ENCODE measurements around the gene FBXL19.
A peak's percentile ranks its signal among the peaks of the same experiment; 100 is the strongest.

Gene FBXL19

DNA sequence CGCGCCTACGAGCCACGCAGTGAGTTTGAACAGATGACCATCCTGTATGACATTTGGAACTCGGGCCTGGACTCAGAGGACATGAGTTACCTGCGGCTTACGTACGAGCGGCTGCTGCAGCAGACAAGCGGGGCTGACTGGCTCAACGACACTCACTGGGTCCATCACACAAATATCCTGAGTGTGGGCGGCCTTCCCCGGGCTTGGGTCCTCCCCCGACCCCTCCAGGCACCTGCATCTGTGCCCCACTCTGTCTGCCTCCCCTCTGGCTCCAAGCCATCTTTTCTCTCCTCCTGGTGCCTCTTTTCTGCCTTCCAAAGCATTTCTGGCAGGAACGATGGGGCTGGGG lies 56.6 kb downstream of the FBXL19 start (continued):
- TF ChIP-seq, protein P1, sequence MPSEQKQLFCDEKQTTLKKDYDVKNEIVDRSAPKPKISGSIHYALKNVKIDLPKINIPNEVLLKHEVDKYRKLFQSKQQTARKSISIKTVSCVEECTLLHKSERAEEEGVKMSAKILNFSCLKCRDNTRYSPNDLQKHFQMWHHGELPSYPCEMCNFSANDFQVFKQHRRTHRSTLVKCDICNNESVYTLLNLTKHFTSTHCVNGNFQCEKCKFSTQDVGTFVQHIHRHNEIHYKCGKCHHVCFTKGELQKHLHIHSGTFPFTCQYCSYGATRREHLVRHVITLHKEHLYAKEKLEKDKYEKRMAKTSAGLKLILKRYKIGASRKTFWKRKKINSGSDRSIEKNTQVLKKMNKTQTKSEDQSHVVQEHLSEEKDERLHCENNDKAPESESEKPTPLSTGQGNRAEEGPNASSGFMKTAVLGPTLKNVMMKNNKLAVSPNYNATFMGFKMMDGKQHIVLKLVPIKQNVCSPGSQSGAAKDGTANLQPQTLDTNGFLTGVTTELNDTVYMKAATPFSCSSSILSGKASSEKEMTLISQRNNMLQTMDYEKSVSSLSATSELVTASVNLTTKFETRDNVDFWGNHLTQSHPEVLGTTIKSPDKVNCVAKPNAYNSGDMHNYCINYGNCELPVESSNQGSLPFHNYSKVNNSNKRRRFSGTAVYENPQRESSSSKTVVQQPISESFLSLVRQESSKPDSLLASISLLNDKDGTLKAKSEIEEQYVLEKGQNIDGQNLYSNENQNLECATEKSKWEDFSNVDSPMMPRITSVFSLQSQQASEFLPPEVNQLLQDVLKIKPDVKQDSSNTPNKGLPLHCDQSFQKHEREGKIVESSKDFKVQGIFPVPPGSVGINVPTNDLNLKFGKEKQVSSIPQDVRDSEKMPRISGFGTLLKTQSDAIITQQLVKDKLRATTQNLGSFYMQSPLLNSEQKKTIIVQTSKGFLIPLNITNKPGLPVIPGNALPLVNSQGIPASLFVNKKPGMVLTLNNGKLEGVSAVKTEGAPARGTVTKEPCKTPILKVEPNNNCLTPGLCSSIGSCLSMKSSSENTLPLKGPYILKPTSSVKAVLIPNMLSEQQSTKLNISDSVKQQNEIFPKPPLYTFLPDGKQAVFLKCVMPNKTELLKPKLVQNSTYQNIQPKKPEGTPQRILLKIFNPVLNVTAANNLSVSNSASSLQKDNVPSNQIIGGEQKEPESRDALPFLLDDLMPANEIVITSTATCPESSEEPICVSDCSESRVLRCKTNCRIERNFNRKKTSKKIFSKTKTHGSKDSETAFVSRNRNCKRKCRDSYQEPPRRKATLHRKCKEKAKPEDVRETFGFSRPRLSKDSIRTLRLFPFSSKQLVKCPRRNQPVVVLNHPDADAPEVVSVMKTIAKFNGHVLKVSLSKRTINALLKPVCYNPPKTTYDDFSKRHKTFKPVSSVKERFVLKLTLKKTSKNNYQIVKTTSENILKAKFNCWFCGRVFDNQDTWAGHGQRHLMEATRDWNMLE (tag by site-specific recombination; conservative IDR thresholded peaks at IDR 0.05; ENCODE audit: low read depth): no peak
- TF ChIP-seq ZNF658 (tag by site-specific recombination; IDR thresholded peaks at IDR 0.05): no peak
- no peak for TF ChIP-seq ZNF426 (tag by site-specific recombination; IDR thresholded peaks at IDR 0.05)
- TF ChIP-seq KLF10 (tag by site-specific recombination; IDR thresholded peaks at IDR 0.05): no peak

DNA sequence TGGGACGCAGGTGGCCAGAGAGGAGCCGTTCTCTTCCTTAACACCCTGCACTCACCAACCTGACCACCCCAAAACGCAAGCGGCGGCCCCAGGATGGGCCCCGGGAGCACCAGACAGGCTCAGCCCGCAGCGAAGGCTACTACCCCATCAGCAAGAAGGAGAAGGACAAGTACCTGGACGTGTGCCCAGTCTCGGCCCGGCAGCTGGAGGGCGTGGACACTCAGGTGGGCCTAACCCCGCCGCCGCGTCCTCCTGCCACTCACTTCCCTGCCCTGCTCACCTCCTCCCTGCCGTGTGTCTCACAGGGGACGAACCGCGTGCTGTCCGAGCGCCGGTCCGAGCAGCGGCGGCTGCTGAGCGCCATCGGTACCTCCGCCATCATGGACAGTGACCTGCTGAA lies 57.1 kb downstream of the FBXL19 start:
- no peak overlapping the region for H3K4me3 ChIP-seq (ENCODE audit: low read depth, low read length)
- TF ChIP-seq KLF1 (tag by site-specific recombination; IDR thresholded peaks at IDR 0.05) (peak; percentile 54; the same call in 1 of the 2 replicates), ZNF600 (tag by site-specific recombination; IDR thresholded peaks at IDR 0.05) (0 out of 2 replicates have a peak, but pooled peaks have one; percentile 19), ZNF785 (tag by site-specific recombination; IDR thresholded peaks at IDR 0.05) (no peak)
- CTCF ChIA-PET: no interaction called here
- peaks cover 11 to 96% of the 10 kb centered on the region in 2 experiments; a peak in 2 of 3 replicates for H3K36me3 ChIP-seq (ENCODE audit: control insufficient read depth in 2 of 2, insufficient read depth in 1 of 2, low read length in 2 of 2)
- POLR2A ChIA-PET: no interaction called here
- no peaks in the 10 kb centered on the region for H3K9me3 ChIP-seq (ENCODE audit: control insufficient read depth, insufficient read depth, low read depth, low read length)
- no peaks in the 10 kb centered on the region for H3K4me1 ChIP-seq (ENCODE audit: control insufficient read depth, insufficient read depth, low read length)
- no peak overlapping the region for H3K27ac ChIP-seq (ENCODE audit: extremely low read depth, low read depth, low read length)

DNA sequence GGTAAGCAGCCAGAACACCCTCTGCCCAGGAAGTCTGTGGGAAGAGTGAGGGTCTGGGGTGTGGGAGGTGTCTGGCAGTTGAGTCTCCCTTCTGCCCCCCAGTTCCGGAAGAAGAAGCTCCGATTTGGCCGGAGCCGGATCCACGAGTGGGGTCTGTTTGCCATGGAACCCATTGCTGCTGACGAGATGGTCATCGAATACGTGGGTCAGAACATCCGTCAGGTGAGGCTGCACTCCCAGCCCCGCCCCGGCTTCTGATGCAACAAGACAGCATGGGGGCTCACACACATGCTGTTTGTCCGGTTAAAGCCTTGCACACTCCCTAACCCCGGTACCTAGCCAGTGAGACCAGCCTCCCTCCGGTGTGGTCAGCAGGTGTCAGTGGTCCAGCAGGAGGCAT lies 57.6 kb downstream of the FBXL19 start:
- no peaks in the 10 kb centered on the region for H3K4me1 ChIP-seq (ENCODE audit: control insufficient read depth, insufficient read depth, low read length)
- H3K27ac ChIP-seq (ENCODE audit: extremely low read depth, low read depth, low read length): no peak overlapping the region
- H3K4me3 ChIP-seq (ENCODE audit: low read depth, low read length): no peak overlapping the region
- ChIA-PET POLR2A (interaction anchor here (0.5 kb wide), 1 partner anchor 1100 kb away, joined by 3 read pairs; no protein-coding TSS in a partner anchor), CTCF (interaction anchor here (0.6 kb wide), 1 partner anchor 950 kb away, joined by 3 read pairs; the partner anchor contains the start of gene TLCD3B)
- H3K36me3 ChIP-seq (ENCODE audit: control insufficient read depth in 2 of 2, insufficient read depth in 1 of 2, low read length in 2 of 2): peaks cover 5 to 96% of the 10 kb centered on the region in 2 experiments; a peak in 2 of 3 replicates
- H3K9me3 ChIP-seq (ENCODE audit: control insufficient read depth, insufficient read depth, low read depth, low read length): no peaks in the 10 kb centered on the region
- TF ChIP-seq, protein P2, sequence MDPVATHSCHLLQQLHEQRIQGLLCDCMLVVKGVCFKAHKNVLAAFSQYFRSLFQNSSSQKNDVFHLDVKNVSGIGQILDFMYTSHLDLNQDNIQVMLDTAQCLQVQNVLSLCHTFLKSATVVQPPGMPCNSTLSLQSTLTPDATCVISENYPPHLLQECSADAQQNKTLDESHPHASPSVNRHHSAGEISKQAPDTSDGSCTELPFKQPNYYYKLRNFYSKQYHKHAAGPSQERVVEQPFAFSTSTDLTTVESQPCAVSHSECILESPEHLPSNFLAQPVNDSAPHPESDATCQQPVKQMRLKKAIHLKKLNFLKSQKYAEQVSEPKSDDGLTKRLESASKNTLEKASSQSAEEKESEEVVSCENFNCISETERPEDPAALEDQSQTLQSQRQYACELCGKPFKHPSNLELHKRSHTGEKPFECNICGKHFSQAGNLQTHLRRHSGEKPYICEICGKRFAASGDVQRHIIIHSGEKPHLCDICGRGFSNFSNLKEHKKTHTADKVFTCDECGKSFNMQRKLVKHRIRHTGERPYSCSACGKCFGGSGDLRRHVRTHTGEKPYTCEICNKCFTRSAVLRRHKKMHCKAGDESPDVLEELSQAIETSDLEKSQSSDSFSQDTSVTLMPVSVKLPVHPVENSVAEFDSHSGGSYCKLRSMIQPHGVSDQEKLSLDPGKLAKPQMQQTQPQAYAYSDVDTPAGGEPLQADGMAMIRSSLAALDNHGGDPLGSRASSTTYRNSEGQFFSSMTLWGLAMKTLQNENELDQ (tag by site-specific recombination; IDR thresholded peaks at IDR 0.05; ENCODE audit: low read depth): no peak
- TF ChIP-seq, protein P3, sequence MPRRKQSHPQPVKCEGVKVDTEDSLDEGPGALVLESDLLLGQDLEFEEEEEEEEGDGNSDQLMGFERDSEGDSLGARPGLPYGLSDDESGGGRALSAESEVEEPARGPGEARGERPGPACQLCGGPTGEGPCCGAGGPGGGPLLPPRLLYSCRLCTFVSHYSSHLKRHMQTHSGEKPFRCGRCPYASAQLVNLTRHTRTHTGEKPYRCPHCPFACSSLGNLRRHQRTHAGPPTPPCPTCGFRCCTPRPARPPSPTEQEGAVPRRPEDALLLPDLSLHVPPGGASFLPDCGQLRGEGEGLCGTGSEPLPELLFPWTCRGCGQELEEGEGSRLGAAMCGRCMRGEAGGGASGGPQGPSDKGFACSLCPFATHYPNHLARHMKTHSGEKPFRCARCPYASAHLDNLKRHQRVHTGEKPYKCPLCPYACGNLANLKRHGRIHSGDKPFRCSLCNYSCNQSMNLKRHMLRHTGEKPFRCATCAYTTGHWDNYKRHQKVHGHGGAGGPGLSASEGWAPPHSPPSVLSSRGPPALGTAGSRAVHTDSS (tag by site-specific recombination; IDR thresholded peaks at IDR 0.05): no peak
- TF ChIP-seq ZNF596 (tag by site-specific recombination; IDR thresholded peaks at IDR 0.05): no peak
- TF ChIP-seq ZNF366 (tag by site-specific recombination; conservative IDR thresholded peaks at IDR 0.05): no peak
- TF ChIP-seq, protein P4, sequence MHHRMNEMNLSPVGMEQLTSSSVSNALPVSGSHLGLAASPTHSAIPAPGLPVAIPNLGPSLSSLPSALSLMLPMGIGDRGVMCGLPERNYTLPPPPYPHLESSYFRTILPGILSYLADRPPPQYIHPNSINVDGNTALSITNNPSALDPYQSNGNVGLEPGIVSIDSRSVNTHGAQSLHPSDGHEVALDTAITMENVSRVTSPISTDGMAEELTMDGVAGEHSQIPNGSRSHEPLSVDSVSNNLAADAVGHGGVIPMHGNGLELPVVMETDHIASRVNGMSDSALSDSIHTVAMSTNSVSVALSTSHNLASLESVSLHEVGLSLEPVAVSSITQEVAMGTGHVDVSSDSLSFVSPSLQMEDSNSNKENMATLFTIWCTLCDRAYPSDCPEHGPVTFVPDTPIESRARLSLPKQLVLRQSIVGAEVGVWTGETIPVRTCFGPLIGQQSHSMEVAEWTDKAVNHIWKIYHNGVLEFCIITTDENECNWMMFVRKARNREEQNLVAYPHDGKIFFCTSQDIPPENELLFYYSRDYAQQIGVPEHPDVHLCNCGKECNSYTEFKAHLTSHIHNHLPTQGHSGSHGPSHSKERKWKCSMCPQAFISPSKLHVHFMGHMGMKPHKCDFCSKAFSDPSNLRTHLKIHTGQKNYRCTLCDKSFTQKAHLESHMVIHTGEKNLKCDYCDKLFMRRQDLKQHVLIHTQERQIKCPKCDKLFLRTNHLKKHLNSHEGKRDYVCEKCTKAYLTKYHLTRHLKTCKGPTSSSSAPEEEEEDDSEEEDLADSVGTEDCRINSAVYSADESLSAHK (tag by site-specific recombination; IDR thresholded peaks at IDR 0.05): no peak
- no peak for TF ChIP-seq ZNF114 (tag by site-specific recombination; IDR thresholded peaks at IDR 0.05)
- no peak for TF ChIP-seq ZFP69B (tag by site-specific recombination; IDR thresholded peaks at IDR 0.05)
- TF ChIP-seq, protein P1 (tag by site-specific recombination; conservative IDR thresholded peaks at IDR 0.05; ENCODE audit: low read depth): no peak
